Fibroblast of lung (primary cell): ENCODE results near the gene TFF1. TPM values are rescaled to one million over a fixed set of nuclear protein-coding genes. Genes with fewer than 3 reads are reported as not detected.

Experiments
- DNase-seq, 2 donors: peaks; one replicate each; pipeline versions ENCODE4 v3.0.0 to v3.0.0-alpha.2; 2010; ENCODE audit warnings: low read depth in 2 of 2
- H2AFZ ChIP-seq: 2 replicates; pipeline ENCODE4 v1.5.1; 2012; ENCODE audit warnings: low read length, control low read depth, inconsistent platforms
- H3K27ac ChIP-seq: 2 replicates; pipeline ENCODE4 v1.5.1; 2011; ENCODE audit warnings: low read length, control low read depth; ENCODE audit not compliant: insufficient read depth
- H3K27me3 ChIP-seq: 2 replicates; pipeline ENCODE4 v1.5.1; 2011; ENCODE audit warnings: mild to moderate bottlenecking, low read length; ENCODE audit not compliant: control insufficient read depth, insufficient read depth
- H3K36me3 ChIP-seq: 2 replicates; pipeline ENCODE4 v1.5.1; 2011; ENCODE audit warnings: low read length; ENCODE audit not compliant: control insufficient read depth, insufficient read depth
- H3K4me1 ChIP-seq: 2 replicates; pipeline ENCODE4 v1.5.1; 2011; ENCODE audit warnings: low read length; ENCODE audit not compliant: control insufficient read depth, insufficient read depth; ENCODE audit errors: extremely low read depth
- H3K4me2 ChIP-seq: 2 replicates; pipeline ENCODE4 v1.5.1; 2011; ENCODE audit warnings: low read length, control low read depth; ENCODE audit not compliant: insufficient read depth; ENCODE audit errors: extremely low read depth
- H3K4me3 ChIP-seq, 4 experiments: fragments of 200-600 bp in 1 of 4; sonication (generic) in 1 of 4; replicated peaks in 1 of 4; 2 replicates each; pipeline ENCODE4 v1.5.1; 2011 to 2016; ENCODE audit warnings: low read length in 4 of 4, low read depth in 3 of 4, mild to moderate bottlenecking in 3 of 4, control low read depth in 2 of 4, inconsistent platforms in 1 of 4, mixed read lengths in 1 of 4; ENCODE audit not compliant: insufficient read depth in 1 of 4; ENCODE audit errors: control extremely low read depth in 1 of 4
- H3K79me2 ChIP-seq: 2 replicates; pipeline ENCODE4 v1.5.1; 2012; ENCODE audit warnings: mild to moderate bottlenecking, low read length, inconsistent platforms; ENCODE audit not compliant: control insufficient read depth, insufficient read depth
- H3K9ac ChIP-seq: 2 replicates; pipeline ENCODE4 v1.5.1; 2011; ENCODE audit warnings: mild to moderate bottlenecking, low read length, control low read depth; ENCODE audit not compliant: insufficient read depth
- H3K9me3 ChIP-seq: 2 replicates; pipeline ENCODE4 v1.5.1; 2012; ENCODE audit warnings: low read depth, low read length; ENCODE audit not compliant: control insufficient read depth, insufficient read depth
- H4K20me1 ChIP-seq: 2 replicates; pipeline ENCODE4 v1.5.1; 2011; ENCODE audit warnings: low read length; ENCODE audit not compliant: control insufficient read depth, insufficient read depth; ENCODE audit errors: extremely low read depth
- EZH2 ChIP-seq: IDR thresholded peaks from 2 replicates; pipeline ENCODE4 v1.5.1; 2012; ENCODE audit warnings: low read length, control low read depth, mild to moderate bottlenecking; ENCODE audit errors: missing control alignments
- polyA plus RNA-seq, 2 donors: library from polyadenylated mRNA; depleted of rRNA in 1 of 2; stranded (reverse) in 1 of 2; unstranded in 1 of 2; fragments of >200 nt; gene quantifications; 2 replicates each; pipeline ENCODE4 v1.2.1, GENCODE V29; 2011 to 2012; ENCODE audit warnings: missing spikeins in 1 of 2
- total RNA-seq: library from RNA; depleted of rRNA; stranded (reverse); fragments of >200 nt; gene quantifications from 2 replicates; pipeline ENCODE4 v1.2.1, GENCODE V29; 2014
- TF ChIP-seq, protein P1 (sequence below), 2 donors: IDR thresholded peaks in 1 of 2; conservative IDR thresholded peaks in 1 of 2; 1 replicate in 1 of 2; 2 replicates in 1 of 2; pipeline ENCODE4 v1.5.1; 2011 to 2012; ENCODE audit warnings: low read length in 2 of 2, control low read depth in 1 of 2, inconsistent platforms in 1 of 2, low read depth in 1 of 2, mild to moderate bottlenecking in 1 of 2

The TFF1 gene
- total and polyA plus RNA-seq, 2 donors (not counting 1 experiment from before 2014, with no cell fraction given) = not detected

DNA sequence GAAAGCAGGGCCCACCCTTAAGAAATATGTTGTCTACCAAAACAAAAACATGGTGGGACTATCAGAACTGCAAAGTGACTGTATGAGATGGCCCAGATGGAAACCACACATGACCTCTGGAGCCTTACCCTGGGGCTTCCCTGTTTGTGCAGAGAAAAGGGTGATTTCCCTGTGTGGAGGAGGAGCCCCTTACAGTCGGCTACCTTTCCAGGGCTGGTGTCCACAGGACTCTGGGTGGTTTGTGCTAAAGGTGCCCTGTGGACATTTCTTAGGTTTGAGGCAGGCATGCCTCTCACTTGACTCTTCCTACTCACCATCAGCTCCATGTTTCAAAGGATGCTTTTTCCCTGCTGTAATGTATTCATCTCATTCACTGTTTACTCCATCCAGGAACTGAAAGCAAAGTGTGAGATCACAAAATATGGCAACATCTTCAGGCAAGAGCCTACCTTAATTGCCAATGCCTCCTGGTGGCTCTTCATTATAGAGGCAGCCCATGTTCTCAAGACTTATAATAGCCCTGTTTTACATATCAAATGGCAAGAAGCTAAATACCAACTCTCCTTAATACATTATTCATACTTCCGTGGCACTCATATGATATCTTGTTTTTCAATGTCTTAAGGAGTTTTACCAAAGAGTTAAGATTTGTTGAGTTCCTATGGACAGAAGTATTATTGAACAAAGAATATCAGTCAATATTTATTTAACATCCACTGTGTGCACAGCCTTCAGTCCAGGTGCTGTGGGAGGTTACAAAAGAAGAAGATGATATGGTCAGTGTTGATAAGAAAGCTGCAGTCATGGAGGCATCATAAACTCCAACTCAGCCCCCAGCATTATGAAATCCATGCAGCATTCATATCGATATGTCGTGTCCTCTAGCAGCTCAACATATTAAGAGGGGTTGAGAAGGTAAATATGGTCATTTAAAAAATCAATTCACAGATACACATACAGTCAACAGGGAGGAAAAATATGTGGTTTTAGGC is 35.7 kb downstream of the TFF1 start:
- H3K4me3 ChIP-seq = no peak overlapping the region
- H4K20me1 ChIP-seq = no peaks in the 10 kb centered on the region
- H3K27me3 ChIP-seq = no peaks in the 10 kb centered on the region
- no peak overlapping the region for H2AFZ ChIP-seq
- no peak overlapping the region for H3K9ac ChIP-seq
- no peak overlapping the region for H3K27ac ChIP-seq
- H3K4me1 ChIP-seq = no peaks in the 10 kb centered on the region
- no peak for DNase-seq
- H3K79me2 ChIP-seq = no peaks in the 10 kb centered on the region
- no peaks in the 10 kb centered on the region for H3K9me3 ChIP-seq
- H3K4me2 ChIP-seq = no peak overlapping the region
- TF ChIP-seq, protein P1, sequence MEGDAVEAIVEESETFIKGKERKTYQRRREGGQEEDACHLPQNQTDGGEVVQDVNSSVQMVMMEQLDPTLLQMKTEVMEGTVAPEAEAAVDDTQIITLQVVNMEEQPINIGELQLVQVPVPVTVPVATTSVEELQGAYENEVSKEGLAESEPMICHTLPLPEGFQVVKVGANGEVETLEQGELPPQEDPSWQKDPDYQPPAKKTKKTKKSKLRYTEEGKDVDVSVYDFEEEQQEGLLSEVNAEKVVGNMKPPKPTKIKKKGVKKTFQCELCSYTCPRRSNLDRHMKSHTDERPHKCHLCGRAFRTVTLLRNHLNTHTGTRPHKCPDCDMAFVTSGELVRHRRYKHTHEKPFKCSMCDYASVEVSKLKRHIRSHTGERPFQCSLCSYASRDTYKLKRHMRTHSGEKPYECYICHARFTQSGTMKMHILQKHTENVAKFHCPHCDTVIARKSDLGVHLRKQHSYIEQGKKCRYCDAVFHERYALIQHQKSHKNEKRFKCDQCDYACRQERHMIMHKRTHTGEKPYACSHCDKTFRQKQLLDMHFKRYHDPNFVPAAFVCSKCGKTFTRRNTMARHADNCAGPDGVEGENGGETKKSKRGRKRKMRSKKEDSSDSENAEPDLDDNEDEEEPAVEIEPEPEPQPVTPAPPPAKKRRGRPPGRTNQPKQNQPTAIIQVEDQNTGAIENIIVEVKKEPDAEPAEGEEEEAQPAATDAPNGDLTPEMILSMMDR (conservative IDR thresholded peaks at IDR 0.05 in 1 of 2, IDR thresholded peaks at IDR 0.05 in 1 of 2; ENCODE audit: low read depth in 1 of 2, low read length in 2 of 2) = no peak
- H3K36me3 ChIP-seq = no peaks in the 10 kb centered on the region

DNA sequence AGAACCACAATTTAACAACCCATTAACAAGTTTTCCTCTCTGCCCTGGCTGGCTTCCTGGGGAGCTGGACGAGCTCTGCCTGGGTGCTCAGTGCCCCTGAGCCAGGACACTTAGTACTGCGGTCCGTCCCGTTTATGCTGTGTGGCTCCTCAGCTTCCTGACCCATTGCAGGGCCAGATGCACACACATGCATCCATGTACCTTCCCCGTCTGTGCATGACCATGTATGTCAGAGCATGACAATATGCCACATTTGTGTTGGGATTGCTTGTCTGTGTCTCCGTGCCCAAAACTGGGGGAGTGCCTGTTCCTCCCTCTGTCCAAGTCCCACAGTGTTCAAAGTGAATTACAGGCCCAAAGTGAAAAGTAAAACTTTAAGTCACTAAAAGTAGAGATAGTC is 41.4 kb downstream of the TFF1 start:
- no peak for TF ChIP-seq EZH2
- TF ChIP-seq, protein P1 (conservative IDR thresholded peaks at IDR 0.05 in 1 of 2, IDR thresholded peaks at IDR 0.05 in 1 of 2; ENCODE audit: low read depth in 1 of 2, low read length in 2 of 2) = no peak
- no peak overlapping the region for H3K4me2 ChIP-seq
- no peak overlapping the region for H2AFZ ChIP-seq
- no peak for DNase-seq
- no peaks in the 10 kb centered on the region for H3K27me3 ChIP-seq
- H4K20me1 ChIP-seq = no peaks in the 10 kb centered on the region
- no peaks in the 10 kb centered on the region for H3K4me1 ChIP-seq
- H3K27ac ChIP-seq = no peak overlapping the region
- no peaks in the 10 kb centered on the region for H3K9me3 ChIP-seq
- no peak overlapping the region for H3K9ac ChIP-seq
- H3K79me2 ChIP-seq = no peaks in the 10 kb centered on the region
- no peaks in the 10 kb centered on the region for H3K36me3 ChIP-seq
- H3K4me3 ChIP-seq = no peak overlapping the region

DNA sequence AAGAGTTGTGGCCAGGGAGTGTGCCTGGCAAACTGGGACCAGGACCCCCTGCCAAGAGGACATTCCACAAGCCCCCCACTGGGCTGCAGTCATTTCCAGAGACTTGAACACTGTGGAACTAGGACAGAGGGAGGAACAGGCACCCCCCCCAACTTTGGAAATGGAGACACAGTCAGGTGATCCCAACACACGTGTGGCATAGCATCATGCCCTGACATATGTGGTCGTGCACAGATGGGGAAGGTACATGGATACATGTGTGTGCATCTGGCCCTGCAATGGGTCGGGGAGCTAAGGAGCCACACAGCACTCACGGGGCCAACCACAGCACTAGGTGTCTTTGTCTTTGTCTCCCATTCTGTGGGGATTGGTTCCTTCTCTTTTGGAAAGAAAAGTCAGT is 44.5 kb downstream of the TFF1 start:
- Histone ChIP-seq H3K9me3 (no peaks in the 10 kb centered on the region), H3K4me2 (no peak overlapping the region)

More for the DNA sequence above, 44.5 kb downstream of the TFF1 start:
- DNase-seq = no peak
- H3K36me3 ChIP-seq = no peaks in the 10 kb centered on the region
- no peaks in the 10 kb centered on the region for H3K27me3 ChIP-seq
- no peak overlapping the region for H3K9ac ChIP-seq
- no peaks in the 10 kb centered on the region for H4K20me1 ChIP-seq
- no peak overlapping the region for H3K27ac ChIP-seq
- H3K79me2 ChIP-seq = no peaks in the 10 kb centered on the region
- no peak overlapping the region for H2AFZ ChIP-seq
- H3K4me3 ChIP-seq = no peak overlapping the region
- TF ChIP-seq, protein P1 (conservative IDR thresholded peaks at IDR 0.05 in 1 of 2, IDR thresholded peaks at IDR 0.05 in 1 of 2; ENCODE audit: low read depth in 1 of 2, low read length in 2 of 2) = no peak
- no peak for TF ChIP-seq EZH2
- no peaks in the 10 kb centered on the region for H3K4me1 ChIP-seq
